H1 (cell line): ENCODE results near the gene KDM1A. TPM values are rescaled to one million over a fixed set of nuclear protein-coding genes. Genes with fewer than 3 reads are reported as not detected.

ENCODE experiments used
- CTCF ChIA-PET: fragments of 300-600 bp; sonication (Branson Sonifier 250); formaldehyde crosslinking; loops from one replicate; lab custom pipeline; 2021; ENCODE audit not compliant: partially characterized antibody; lab: Charles Lee
- POLR2A ChIA-PET: fragments of 300-600 bp; sonication (Branson Sonifier 250); formaldehyde crosslinking; loops from one replicate; lab custom pipeline; 2021; ENCODE audit warnings: inconsistent platforms; ENCODE audit not compliant: partially characterized antibody; lab: Charles Lee
- DNase-seq, 2 experiments: peaks; one replicate each; pipeline versions ENCODE4 v3.0.0 to v3.0.0-alpha.2; 2010 to 2022; ENCODE audit warnings: low spot score in 2 of 2, low read depth in 1 of 2, mixed read lengths in 1 of 2
- FAIRE-seq: peaks from 2 replicates; lab custom pipeline; 2011; peaks lifted over from hg19 to GRCh38; lab: Jason Lieb, UNC
- H2AFZ ChIP-seq: 2 replicates; pipeline ENCODE4 v1.8.1; 2012; ENCODE audit warnings: low read length, inconsistent platforms
- H2AK5ac ChIP-seq: 2 replicates; pipeline ENCODE4 v1.6.1; 2013; ENCODE audit warnings: low read depth, low read length
- H2BK120ac ChIP-seq: replicated peaks from 2 replicates; pipeline ENCODE3; 2013; ENCODE audit warnings: low read depth, low read length, inconsistent platforms
- H2BK12ac ChIP-seq: 2 replicates; pipeline ENCODE4 v1.6.1; 2013; ENCODE audit warnings: low read depth, low read length
- H2BK15ac ChIP-seq: 2 replicates; pipeline ENCODE4 v1.6.1; 2013; ENCODE audit warnings: low read length
- H2BK20ac ChIP-seq: 2 replicates; pipeline ENCODE4 v1.6.1; 2013; ENCODE audit warnings: low read length
- H2BK5ac ChIP-seq: 2 replicates; pipeline ENCODE4 v1.6.1; 2013; ENCODE audit warnings: low read depth, low read length
- H3K14ac ChIP-seq: 2 replicates; pipeline ENCODE4 v1.6.1; 2013; ENCODE audit warnings: inconsistent platforms; ENCODE audit not compliant: insufficient read length
- H3K18ac ChIP-seq: 2 replicates; pipeline ENCODE4 v1.6.1; 2013; ENCODE audit warnings: low read length; ENCODE audit errors: extremely low read depth
- H3K23ac ChIP-seq: 2 replicates; pipeline ENCODE4 v1.6.1; 2013; ENCODE audit warnings: inconsistent platforms; ENCODE audit not compliant: insufficient read length
- H3K23me2 ChIP-seq: 2 replicates; pipeline ENCODE4 v1.6.1; 2013; ENCODE audit warnings: low read depth, low read length
- H3K27ac ChIP-seq: 2 replicates; pipeline ENCODE4 v1.6.1; 2011; ENCODE audit warnings: low read depth, low read length, inconsistent platforms
- H3K27me3 ChIP-seq, 4 experiments: replicated peaks in 1 of 4; 1 replicate in 1 of 4; 2 replicates in 3 of 4; pipeline versions ENCODE4 v1.6.1 to v1.8.1; 2011 to 2013; ENCODE audit warnings: low read length in 3 of 4, mild to moderate bottlenecking in 3 of 4, inconsistent platforms in 2 of 4, mixed read lengths in 2 of 4, moderate library complexity in 1 of 4; ENCODE audit not compliant: control insufficient read depth in 3 of 4, insufficient read depth in 3 of 4; ENCODE audit errors: extremely low read depth in 1 of 4
- H3K36me3 ChIP-seq, 4 experiments: 2 replicates each; pipeline versions ENCODE4 v1.6.1 to v1.8.1; 2011 to 2013; ENCODE audit warnings: mild to moderate bottlenecking in 4 of 4, low read length in 3 of 4, moderate library complexity in 2 of 4, control low read depth in 1 of 4, inconsistent platforms in 1 of 4; ENCODE audit not compliant: insufficient read depth in 4 of 4, control insufficient read depth in 2 of 4
- H3K4ac ChIP-seq: replicated peaks from 2 replicates; pipeline ENCODE3; 2013; ENCODE audit warnings: low read length, low read depth, mixed read lengths, inconsistent platforms; ENCODE audit not compliant: insufficient read length
- H3K4me1 ChIP-seq, 4 experiments: replicated peaks in 1 of 4; 1 replicate in 1 of 4; 2 replicates in 3 of 4; pipeline versions ENCODE4 v1.6.1 to v1.8.1; 2011 to 2013; ENCODE audit warnings: low read length in 3 of 4, inconsistent platforms in 2 of 4, mixed read lengths in 1 of 4; ENCODE audit not compliant: insufficient read depth in 4 of 4, control insufficient read depth in 3 of 4
- H3K4me2 ChIP-seq, 2 experiments: 2 replicates each; pipeline versions ENCODE4 v1.6.1 to v1.8.1; 2011 to 2013; ENCODE audit warnings: low read depth in 2 of 2, low read length in 2 of 2, control low read depth in 1 of 2, inconsistent platforms in 1 of 2, mild to moderate bottlenecking in 1 of 2; ENCODE audit not compliant: insufficient read depth in 1 of 2
- H3K4me3 ChIP-seq, 4 experiments: fragments of 200-600, 300-600 bp in 1 of 4; sonication (generic), shearing (Covaris generic), sonication (Bioruptor Twin) in 1 of 4; 2 replicates each; pipeline versions ENCODE4 v1.5.1 to v1.8.1; 2011 to 2016; ENCODE audit warnings: low read length in 4 of 4, low read depth in 3 of 4, control low read depth in 2 of 4, inconsistent platforms in 2 of 4, mild to moderate bottlenecking in 2 of 4, mixed read lengths in 1 of 4, moderate library complexity in 1 of 4; ENCODE audit not compliant: insufficient read depth in 2 of 4; ENCODE audit errors: extremely low read depth in 1 of 4
- H3K56ac ChIP-seq: replicated peaks from 2 replicates; pipeline ENCODE3; 2013; ENCODE audit warnings: low read depth, mild to moderate bottlenecking, mixed read lengths, low read length, inconsistent platforms; ENCODE audit not compliant: insufficient read length
- H3K79me1 ChIP-seq: 2 replicates; pipeline ENCODE4 v1.6.1; 2013; ENCODE audit warnings: low read depth, low read length, control low read depth
- H3K79me2 ChIP-seq, 2 experiments: 2 replicates each; pipeline versions ENCODE4 v1.6.1 to v1.8.1; 2012 to 2013; ENCODE audit warnings: low read length in 2 of 2, mild to moderate bottlenecking in 2 of 2, inconsistent platforms in 1 of 2; ENCODE audit not compliant: insufficient read depth in 2 of 2, control insufficient read depth in 1 of 2
- H3K9ac ChIP-seq, 4 experiments: replicated peaks in 1 of 4; 1 replicate in 1 of 4; 2 replicates in 3 of 4; pipeline versions ENCODE4 v1.6.1 to v1.8.1; 2011 to 2013; ENCODE audit warnings: low read depth in 3 of 4, low read length in 3 of 4, control low read depth in 2 of 4, mild to moderate bottlenecking in 2 of 4, moderate library complexity in 2 of 4, inconsistent platforms in 1 of 4; ENCODE audit errors: extremely low read depth in 1 of 4
- H3K9me3 ChIP-seq, 2 experiments: 2 replicates each; pipeline versions ENCODE4 v1.6.1 to v1.8.1; 2012 to 2013; ENCODE audit warnings: mild to moderate bottlenecking in 2 of 2, moderate library complexity in 2 of 2, control low read depth in 1 of 2, inconsistent platforms in 1 of 2, low read depth in 1 of 2, low read length in 1 of 2, mixed read lengths in 1 of 2; ENCODE audit not compliant: insufficient read depth in 2 of 2
- H4K20me1 ChIP-seq, 2 experiments: replicated peaks in 1 of 2; 2 replicates each; pipeline versions ENCODE3 to v1.8.1; 2011 to 2013; ENCODE audit warnings: inconsistent platforms in 2 of 2, low read length in 2 of 2, mild to moderate bottlenecking in 1 of 2; ENCODE audit not compliant: insufficient read depth in 2 of 2, control insufficient read depth in 1 of 2
- H4K5ac ChIP-seq: 2 replicates; pipeline ENCODE4 v1.6.1; 2013; ENCODE audit warnings: low read length, low read depth, mixed read lengths, inconsistent platforms; ENCODE audit not compliant: insufficient read length
- H4K8ac ChIP-seq: 2 replicates; pipeline ENCODE4 v1.8.0; 2013; ENCODE audit warnings: mild to moderate bottlenecking, moderate library complexity, low read length, inconsistent platforms; ENCODE audit not compliant: insufficient read depth; ENCODE audit errors: extremely low read depth
- H4K91ac ChIP-seq: replicated peaks from 2 replicates; pipeline ENCODE3; 2013; ENCODE audit warnings: low read length, mixed read lengths, inconsistent platforms; ENCODE audit not compliant: insufficient read length
- BACH1 ChIP-seq: IDR thresholded peaks from 2 replicates; pipeline ENCODE4 v1.6.1; 2012; ENCODE audit warnings: low read length, improper control_type of control experiment
- SAP30 ChIP-seq: fragments of 300-600 bp; sonication (generic); IDR thresholded peaks from 2 replicates; pipeline ENCODE4 v1.7.1; 2012; ENCODE audit warnings: low read length, moderate library complexity, mild to moderate bottlenecking, inconsistent platforms; ENCODE audit not compliant: insufficient read depth, insufficient replicate concordance
- SUZ12 ChIP-seq: fragments of 200-600 bp; sonication (generic); IDR thresholded peaks from 2 replicates; pipeline ENCODE4 v1.6.1; 2012; ENCODE audit warnings: mild to moderate bottlenecking, inconsistent platforms, low read length, moderate library complexity, mixed read lengths
- WGBS, 2 experiments: shearing (Covaris generic) in 1 of 2; methylation state at CpG; one replicate each; pipeline versions ENCODE4 v1.1.6 to v1.1.7; 2013 to 2015; ENCODE audit warnings: low lambda C conversion rate in 2 of 2, mixed read lengths in 2 of 2, inconsistent platforms in 1 of 2, low coverage in 1 of 2, missing lambda C conversion rate in 1 of 2; ENCODE audit not compliant: insufficient replicate concordance in 2 of 2, insufficient coverage in 1 of 2, insufficient read length in 1 of 2; ENCODE audit errors: extremely low coverage in 1 of 2, missing lambda C conversion rate in 1 of 2; 5-methylcytosine and 5-hydroxymethylcytosine counted together
- polyA plus RNA-seq, 7 experiments: library from polyadenylated mRNA; depleted of rRNA in 3 of 7; stranded (reverse) in 5 of 7; unstranded in 2 of 7; fragments of >200 nt in 5 of 7; fragments of 200-250 nt in 2 of 7; gene quantifications; 1 replicate in 5 of 7; 2 replicates in 1 of 7; 4 replicates in 1 of 7; pipeline versions ENCODE4 v1.2.1 to v1.2.3, GENCODE V29; 2011 to 2013; ENCODE audit warnings: missing spikeins in 2 of 7, mixed read lengths in 2 of 7
- total RNA-seq: library from RNA; stranded (reverse); fragmentation: NEBNext Ultra II Directional; extraction: Animal tissue kit (Norgen Biotek cat#: 25700); gene quantifications from 2 replicates; pipeline ENCODE4 v1.2.1, GENCODE V29; 2021

KDM1A gene
- total and polyA plus RNA-seq, 2 of the 8 experiments (the other 6 are each of a cell fraction or from before 2014, with no cell fraction given) = 216 to 275 TPM

DNA sequence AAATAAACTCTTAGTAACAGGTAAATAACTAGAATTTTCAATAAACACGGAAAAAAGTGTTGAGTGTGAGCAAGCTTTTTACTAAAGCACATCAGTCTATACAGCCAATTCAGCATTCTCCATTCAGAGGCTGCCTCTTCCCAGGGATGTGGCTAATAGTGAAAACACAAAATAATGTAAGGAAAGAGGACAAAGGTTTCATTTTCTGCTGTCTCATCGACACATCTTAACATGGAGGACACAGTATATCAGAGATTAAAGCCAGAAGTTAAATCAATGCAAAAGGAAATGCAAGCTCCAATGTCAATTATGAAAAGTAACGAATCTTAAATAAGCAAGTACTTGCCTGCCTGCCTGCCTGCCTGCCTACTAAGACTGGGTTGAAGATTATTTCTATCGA lies 106.2 kb downstream of the KDM1A start:
- Histone ChIP-seq H3K36me3 (no peaks in the 10 kb centered on the region), H2BK120ac (no peak overlapping the region), H4K91ac (no peak overlapping the region), H3K27ac (no peak overlapping the region), H3K4me1 (peaks cover 0 to 6% (median 0%) of the 10 kb centered on the region in 4 experiments; a peak in 4 of 7 replicates), H3K23ac (no peak overlapping the region), H4K20me1 (peaks cover 0 to 4% of the 10 kb centered on the region in 2 experiments), H3K18ac (no peak overlapping the region), H2BK12ac (no peak overlapping the region), H3K27me3 (no peaks in the 10 kb centered on the region), H4K5ac (no peak overlapping the region), H2AFZ (no peak overlapping the region), H3K4ac (no peak overlapping the region), H3K9ac (no peak overlapping the region), H3K9me3 (no peaks in the 10 kb centered on the region), H3K79me1 (peaks cover 8% of the 10 kb centered on the region), H3K4me3 (no peak overlapping the region), H2BK15ac (no peak overlapping the region), H3K79me2 (peaks cover 0 to 89% of the 10 kb centered on the region in 2 experiments; a peak in 3 of 4 replicates), H4K8ac (no peak overlapping the region), H2BK5ac (no peak overlapping the region), H2BK20ac (no peak overlapping the region), H3K23me2 (no peaks in the 10 kb centered on the region; the same call in 1 of the 2 replicates), H3K56ac (no peak overlapping the region), H3K4me2 (no peak overlapping the region), H3K14ac (no peak overlapping the region), H2AK5ac (no peak overlapping the region)
- TF ChIP-seq SUZ12 (no peak), SAP30 (no peak), BACH1 (no peak)
- ChIA-PET CTCF (interaction anchor here (0.6 to 1.6 kb wide), 6 partner anchors 9 to 59 kb away, joined by 3 to 6 read pairs (median 4); no protein-coding TSS in a partner anchor), POLR2A (interaction anchor here (1.0 to 1.5 kb wide), 4 partner anchors 10 to 42 kb away, joined by 3 to 4 read pairs (median 3); no protein-coding TSS in a partner anchor)
- FAIRE-seq (no peak), DNase-seq (no peak)
- 89% methylated on average over 4 of the region's 4 CpGs; no CpG with 5 or more reads in 1 of the 2 experiments for WGBS, 2 experiments
